Loucy (cell line): ENCODE data around the gene C6orf62.

Experiments
- CTCF ChIP-seq: fragments of 200-600 bp; sonication (generic); conservative IDR thresholded peaks from 2 replicates; pipeline ENCODE4 v1.5.1; 2014; ENCODE audit warnings: mild to moderate bottlenecking, antibody characterized with exemption, low read length
- EZH2phosphoT487 ChIP-seq: fragments of 200-600 bp; IDR thresholded peaks from 2 replicates; pipeline ENCODE4 v1.6.1; 2018; ENCODE audit warnings: antibody characterized with exemption, mild to moderate bottlenecking, moderate library complexity, borderline replicate concordance

- TF ChIP-seq CTCF (no peak), EZH2phosphoT487 (no peak)
Measured at GRCh38 chr6:24738741-24739140, 19.8 kb upstream of the C6orf62 start.
